ENCODE measurements around the gene ABCA13.
A peak's percentile ranks its signal among the peaks of the same experiment; 100 is the strongest.

The ABCA13 gene

DNA sequence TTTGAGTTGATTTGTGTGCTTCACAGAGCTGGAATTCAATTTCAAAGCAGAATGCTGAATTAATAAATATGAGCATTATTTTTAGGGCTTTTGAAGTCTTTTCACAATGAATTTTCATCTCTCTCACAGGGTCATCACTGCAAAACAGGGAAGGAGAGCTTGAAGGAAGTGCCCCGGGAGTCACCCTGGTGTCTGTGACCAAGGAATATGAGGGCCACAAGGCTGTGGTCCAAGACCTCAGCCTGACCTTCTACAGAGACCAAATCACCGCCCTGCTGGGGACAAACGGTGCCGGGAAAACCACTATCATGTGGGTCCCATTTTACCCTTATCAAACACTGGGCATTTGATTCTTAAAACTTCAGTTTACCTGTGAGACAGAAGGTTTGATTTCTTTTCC is 217.7 kb downstream of the ABCA13 start:
- no peak for DNase-seq

DNA sequence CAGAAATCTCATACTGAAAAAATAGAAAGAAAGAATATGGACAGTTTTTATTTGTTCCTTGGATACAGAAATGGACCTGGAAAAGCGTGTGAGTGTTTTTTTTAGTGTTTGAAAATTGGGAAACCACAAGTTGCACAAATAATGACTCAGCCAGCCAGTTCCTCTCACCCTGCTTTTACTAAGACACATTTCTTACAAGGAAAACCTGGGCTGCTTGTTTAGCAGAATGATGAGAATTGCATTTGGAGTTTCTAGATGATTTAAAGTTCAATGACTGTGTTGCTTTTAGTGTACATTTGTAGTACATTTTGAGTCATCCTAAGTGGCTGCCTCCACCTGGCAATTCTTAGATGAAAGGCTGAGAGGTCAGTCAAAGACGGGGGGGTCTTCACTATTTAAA is 218.7 kb downstream of the ABCA13 start:
- peak; percentile 54 for DNase-seq

DNA sequence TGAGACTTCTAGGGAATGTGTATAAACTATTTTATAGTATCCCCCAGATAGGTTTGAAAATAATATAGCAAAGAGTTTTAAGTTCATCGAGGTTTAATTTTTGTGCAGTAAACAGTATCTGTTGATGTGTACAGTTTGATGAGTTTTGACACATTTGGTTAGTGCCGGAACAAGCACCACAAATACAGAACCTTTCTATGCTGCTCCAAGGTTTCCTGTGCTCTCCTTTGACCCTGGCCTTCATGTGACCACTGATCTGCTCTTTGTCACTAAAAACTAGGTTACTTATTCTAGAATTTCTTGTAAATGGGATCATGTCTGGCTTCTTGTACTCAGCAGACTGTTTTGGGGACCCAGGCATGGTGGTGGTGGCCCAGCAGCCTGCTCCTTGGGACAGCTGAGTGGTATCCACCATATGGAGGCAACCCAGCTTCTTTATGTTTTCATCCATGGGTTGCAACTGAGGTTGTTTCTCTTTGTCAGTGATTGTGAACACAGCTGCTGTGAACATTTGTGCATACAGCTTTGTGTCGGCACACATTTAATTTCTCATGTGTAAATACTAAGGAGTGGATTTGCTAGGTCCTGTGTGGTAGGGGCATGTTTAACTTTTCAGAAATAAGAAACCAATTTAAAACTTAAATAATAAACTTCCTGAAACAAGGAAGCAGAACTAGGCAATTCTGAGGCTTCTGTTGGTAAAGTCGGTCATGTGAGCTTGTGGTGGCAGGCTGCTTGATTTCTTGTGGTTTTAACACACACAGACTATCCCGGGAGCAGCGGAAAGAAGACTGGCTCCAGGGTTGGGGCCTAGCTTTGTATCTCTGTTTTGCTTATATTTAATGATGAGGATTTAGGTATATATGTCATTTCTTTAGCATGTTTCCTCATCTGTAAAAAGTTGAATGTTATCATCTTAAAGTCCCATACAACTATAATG is 219.4 kb downstream of the ABCA13 start:
- peak; percentile 62 for DNase-seq

DNA sequence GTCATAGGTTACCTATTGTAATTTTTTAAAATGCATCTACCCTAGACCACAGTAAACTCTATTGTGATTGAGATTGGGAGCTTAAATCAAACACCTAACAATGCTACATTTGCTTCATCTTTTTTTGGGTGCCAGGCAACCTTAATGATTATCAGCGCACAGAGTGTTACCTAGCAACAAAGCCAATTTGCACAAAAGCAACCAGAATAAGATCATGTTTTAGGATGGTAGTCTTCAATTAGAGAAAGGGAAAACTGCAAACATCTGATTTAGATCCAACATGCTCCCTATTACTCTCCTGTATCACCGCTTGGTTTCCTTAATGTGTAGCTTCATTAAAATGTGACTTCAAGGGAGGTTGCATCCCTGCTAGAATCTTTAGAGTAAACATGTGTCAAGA is 226.9 kb downstream of the ABCA13 start:
- DNase-seq: no peak

DNA sequence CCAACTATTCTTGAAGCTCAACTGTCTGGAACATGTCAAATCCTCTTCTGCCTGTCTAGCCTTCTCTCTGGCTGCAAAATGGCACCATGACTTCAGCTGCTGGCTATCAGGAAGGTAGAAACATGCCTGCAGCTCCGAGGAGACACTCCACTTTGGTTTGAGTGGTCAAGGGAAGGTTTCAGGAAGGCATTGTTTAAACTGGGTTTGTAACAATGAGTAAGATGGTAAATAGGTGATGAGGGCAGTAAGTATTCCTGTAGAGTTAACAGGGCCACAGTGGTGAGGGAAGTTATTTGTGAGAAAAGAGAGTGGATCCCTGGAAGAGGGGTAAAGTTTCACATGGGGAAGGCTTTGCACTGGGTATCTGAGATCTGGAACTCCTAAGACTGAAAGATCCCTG is 231.5 kb downstream of the ABCA13 start:
- peak; percentile 59 for DNase-seq

DNA sequence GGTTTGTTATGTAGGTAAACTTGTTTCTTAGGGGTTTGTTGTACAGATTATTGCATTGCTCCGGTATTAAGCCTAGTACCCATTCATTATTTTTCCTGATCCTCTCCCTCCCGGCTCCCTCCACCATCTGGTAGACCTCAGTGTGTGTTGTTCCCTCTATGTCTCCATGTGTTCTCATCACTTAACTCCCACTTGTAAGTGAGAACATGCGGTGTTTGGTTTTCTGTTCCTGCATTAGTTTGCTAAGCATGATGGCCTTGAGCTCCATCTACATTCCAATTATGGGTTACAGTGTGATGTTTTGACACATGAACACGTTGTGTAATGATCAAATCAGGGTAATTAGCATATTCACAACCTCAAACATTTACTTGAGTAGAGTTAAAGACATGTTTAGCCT is 237.5 kb downstream of the ABCA13 start:
- DNase-seq: no peak

DNA sequence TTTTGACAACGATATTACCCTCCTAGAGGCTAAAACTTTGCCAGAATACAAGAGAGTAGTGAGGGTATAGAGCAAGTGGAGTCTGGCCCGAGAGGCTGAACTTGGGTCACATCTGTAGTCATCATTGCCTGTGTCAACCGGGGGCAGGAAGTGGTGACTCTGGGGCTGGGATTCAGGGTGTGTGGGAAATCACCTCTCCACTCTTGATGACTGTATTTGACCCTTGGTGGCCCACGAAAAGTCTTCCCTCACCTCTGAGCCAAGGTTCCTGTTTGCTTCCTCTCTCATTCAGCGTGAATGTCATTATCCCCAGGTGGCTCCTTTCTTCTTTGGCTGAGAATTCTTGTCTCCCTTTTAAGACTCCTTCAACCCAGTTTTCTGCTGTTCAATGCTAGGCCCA is 240.4 kb downstream of the ABCA13 start:
- DNase-seq: no peak

DNA sequence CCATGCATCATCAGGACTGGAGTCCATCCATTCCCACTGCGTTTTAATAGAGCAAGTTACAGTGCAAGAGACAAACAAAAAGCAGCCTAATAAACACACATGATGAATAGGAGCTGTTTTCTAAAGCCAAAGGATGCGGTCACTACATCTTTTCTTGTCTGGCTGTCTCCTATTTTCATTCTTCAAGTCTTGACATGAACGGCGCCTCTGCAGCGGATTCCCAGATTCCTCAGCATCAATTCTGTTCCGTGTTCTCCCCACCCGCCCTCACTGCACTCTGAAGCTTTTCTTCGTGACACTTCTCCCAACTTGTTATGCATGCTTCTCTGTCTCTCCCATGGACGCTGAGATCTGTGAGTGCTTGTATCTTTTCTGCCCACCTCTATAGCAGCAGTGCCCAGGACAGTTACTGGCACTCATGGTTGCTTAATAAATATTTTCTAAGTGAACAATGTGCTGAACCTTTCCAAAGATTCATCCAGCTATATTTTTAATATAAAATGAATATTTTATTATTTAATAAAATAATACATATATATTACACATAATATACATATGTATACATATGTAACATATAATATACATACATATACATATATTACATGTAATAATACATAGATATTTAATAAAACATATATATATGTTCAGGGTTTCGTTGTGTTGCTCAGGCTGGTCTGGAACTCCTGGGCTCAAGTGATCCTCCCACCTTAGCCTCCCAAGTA is 242.9 kb downstream of the ABCA13 start:
- no peak for DNase-seq

DNA sequence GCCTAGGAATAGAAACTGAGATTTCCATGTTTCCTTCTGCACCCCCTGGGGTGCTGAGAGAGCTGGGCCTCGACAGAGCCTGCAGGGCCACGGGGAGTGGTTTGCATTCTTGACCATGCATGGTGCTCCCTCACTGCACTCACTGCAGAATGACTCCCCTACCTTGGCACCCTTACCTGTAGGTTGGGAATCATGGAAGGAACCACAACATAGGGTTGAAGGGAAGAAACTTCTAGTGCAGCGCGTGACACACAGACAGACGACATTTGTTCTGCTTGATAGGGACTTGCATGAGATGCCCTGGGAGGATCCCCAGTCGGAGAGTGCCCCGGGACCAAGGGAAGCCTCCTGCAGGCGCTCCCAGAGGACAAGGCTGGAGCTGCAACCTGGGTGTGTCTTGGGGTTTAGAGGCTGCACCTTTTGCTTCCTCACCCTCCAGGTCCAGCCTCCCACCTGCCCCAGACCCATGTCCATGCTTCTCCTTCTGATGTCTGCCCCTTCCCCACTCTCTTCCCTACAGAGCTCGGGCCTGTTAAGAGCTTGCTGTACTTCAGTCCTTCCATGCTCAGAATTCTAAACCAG is 245.2 kb downstream of the ABCA13 start:
- no peak for DNase-seq

DNA sequence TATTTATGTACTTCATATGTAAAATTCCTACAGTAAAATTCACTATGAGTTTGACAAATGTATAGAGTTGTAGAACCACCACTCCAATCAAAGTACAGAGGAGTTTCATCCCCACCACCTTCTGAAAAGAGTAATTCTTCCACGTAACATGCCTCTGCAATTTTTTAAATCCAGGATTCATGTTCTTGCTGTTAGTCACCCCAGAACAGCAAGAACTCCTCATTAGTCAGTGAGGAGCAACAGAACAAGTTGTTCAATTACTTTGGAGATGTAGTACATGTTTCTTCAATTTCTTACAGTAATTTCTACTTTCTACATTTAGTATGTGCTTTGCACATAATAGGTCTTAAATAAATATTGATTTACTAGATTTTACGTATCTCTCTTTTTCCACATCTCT is 248.1 kb downstream of the ABCA13 start:
- no peak for DNase-seq

DNA sequence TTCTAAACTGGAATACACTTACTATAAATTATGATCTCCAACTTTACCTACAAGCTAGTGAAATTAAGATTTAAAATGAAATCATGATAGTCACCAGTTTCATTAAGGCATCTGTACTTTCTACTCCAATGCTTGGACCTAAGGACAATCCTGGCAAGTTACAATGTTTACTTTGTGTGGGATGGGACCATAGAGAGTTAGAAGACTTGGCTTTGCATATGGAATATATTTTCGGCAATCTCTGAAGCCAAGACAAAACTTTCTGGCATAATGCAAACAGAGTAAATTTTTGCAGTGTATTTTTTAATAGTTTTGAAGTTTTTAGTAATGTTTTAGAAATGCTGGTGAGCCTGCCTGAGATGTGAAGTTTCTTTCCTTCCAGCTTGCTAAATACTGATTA is 248.9 kb downstream of the ABCA13 start:
- DNase-seq: no peak

DNA sequence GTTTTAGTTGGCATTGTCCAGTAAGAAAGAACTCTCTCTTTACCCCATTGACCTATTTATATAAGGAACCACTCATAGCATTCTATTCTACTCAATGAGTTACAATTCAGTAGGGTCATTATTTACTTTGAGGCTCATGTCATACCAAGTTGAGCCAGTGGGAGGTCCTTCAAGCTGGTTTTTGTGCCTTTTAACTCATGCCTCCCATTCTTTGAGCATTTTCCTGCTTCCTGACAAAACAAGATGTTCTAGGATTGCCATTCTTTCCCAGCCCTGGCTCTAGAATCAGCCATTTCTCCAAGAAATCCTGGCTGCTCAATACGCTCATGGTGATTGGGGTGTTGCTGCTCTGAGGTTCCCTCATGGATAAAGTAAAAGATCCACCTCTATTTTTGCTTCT is 250.1 kb downstream of the ABCA13 start:
- DNase-seq: peak; percentile 34

DNA sequence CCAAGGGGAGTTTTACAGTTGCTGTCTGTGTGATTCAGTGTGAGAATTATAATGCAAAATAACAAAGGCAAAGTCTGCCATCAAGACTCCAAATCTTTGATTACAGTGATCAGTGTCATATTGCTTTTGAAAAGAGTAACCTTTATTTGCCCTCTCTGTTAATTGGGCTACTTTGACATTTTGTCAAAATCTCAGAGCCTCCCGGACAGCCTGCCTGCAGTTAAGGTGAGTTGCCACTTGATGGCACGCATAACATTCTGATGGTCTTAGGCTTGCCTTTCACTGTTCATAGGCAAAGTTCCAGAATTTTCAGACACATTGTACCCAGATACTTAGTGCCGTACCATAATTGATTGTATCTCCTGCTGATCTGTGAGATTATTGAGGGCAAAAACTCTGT is 253.5 kb downstream of the ABCA13 start:
- DNase-seq: peak; percentile 79

DNA sequence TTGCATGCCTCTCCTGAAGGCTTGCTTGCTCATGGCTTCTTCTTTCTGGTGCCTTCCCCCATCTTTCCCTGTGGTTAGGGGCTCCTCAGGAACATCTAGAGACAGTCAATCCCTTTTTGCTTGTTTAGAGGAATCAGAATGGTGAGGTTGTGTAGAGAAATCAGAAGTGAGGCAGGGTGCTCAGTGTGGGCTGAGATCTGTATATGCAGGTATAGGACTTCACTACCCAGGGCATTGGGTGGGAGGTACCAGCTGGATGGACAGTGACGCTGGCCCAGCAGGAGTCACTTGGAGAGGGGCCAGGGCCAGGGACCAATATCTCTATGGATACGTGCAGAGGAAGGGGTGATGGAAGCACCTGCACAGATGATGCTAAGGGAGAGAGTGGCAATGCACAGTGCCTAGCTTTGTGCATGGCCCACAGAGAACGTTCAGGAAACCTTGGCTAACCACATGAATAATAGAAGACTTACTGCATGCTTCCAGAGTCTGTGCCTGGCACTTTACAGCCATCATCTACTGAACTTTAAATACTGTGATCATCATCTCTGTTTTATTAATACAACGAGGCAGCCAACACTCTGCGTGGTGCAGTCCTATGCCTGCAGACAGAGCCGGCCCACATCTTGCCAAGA is 255.2 kb downstream of the ABCA13 start:
- DNase-seq: no peak

DNA sequence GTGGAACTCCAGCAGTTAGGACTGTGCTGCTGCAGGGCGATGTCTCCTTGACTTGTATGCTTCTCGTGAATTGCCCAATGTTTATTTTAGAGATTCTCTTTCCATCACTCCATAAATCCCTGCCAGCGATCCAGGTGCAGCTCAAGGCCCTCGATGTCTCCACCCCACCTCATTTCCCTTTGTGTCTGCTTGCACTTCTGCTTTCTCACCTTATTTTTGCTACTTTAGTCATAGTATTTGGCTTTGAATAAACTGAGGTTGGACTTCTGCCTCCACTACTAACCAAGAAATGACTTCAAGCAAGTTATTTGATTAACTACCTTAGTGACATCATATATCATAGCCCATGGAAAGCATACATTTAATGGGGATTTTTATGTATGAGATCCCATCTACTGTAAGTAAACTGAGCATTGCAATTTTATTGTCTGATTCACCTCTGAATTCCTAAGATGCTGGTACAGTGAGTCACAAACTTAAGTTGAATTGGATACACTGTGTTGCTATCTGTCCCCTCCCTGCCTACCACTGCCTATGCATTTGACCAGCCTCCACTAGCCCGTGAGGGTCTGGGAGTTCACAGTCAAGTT is 255.8 kb downstream of the ABCA13 start:
- DNase-seq: peak; percentile 30

DNA sequence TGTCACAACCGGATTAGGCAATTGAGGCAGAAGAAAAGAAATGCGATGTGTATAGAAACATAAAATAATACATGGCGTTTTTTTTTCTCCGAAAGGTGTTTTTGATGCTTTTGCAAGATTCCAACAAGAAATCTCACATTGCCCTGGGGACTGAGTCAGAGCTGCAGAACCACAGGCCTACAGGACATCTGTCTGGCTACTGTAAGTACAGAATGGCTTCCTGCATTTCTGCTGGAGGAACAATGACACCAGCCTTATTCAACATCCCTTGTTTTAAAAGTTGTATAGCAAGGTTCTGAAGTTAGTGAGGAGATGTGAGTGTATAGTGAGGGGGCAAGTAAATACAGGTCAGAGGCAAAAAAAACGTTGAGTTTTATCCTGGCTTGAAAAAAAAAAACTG is 256.4 kb downstream of the ABCA13 start:
- no peak for DNase-seq

DNA sequence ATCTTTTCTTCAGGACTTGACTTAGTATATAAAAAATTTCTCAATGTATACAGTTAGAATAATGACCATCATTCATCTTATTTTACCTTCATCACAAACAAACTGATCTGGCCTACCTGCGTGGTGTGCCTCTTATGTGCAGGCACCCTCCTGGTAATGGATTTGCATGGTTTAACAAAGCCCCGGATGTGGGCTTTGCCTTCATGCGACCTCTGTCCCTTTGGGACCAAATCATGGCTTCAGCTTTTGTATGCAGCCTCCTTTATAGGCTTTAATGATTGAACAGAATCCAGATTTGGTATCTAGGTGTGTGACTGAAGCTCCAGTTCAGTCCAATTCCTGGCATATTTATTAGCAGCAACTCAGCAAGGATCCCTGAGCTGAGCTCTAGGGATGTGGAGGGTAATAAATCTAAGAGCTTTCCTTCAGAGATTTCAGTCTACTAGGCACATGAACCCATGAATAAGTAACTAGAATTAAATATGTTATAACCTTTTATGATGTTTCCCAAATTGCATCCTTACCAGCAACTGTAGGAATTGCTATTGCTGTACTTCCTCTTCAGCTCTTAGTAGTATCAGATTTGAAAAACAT is 256.9 kb downstream of the ABCA13 start:
- no peak for DNase-seq

DNA sequence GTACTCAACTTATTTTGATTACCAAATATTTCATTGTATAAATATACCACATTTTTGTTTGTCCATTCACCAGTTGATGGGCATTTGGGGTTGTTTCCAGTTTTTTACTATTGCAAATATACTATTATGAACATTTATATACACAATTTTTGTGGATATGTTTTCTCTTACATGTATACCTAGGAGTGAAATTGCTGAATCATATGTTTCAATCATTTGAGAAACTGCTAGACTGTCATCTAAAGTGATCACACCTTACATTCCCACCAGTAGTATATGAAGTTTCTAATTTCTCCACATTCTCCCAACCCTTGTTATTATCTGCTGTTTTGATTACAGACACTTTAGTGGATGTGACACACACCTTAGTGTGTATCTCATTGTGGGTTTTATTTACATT is 257.9 kb downstream of the ABCA13 start:
- DNase-seq: no peak

DNA sequence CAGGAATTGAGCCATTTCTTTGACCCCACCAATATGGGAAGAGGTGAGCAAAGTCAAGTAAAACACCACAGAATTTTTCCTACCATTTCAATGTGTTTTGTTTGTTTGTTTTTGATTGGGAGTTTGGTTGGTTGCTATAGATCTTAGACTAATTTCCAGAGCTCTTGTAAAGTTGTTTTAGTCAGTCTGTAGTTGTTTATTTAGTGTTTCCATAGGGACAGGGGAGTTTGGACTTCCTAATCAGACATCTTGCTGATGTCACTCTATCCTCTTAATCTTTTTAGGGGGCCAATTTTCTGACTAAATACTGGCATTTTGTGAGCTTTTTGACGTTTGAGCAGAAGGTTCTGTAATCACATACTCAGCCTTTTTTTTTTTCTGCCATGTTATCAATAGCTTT is 266.9 kb downstream of the ABCA13 start:
- DNase-seq: peak; percentile 76

DNA sequence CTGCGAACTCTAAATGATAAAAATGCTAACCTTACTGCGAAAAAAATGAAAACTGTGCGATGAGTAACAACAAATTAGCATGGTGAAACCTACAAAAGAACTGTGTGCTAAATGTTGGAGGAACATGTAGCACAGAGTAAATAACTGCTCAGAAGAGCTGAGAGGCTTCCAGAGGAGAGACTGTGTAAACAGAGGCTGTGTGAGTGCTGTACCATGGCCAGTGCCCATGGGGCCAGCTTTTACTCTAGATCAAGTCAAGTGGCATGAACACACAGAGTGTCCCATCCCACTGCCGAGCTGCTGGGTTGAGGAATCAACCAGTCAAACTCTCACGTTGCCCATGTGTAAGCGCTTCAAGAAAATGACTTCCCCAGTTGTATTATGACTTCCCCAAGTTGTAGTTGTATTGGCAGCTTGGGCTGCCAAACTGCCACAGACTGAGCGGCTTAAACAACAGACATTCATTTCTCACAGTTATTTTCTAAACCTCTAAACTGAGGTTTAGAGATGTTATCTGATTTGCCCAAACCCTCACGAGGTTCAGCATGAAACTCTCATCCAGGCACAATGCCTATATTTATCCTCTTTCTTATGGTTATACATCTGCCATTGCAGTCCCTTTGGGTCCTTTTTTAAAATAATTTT is 270.7 kb downstream of the ABCA13 start:
- DNase-seq: peak; percentile 76

DNA sequence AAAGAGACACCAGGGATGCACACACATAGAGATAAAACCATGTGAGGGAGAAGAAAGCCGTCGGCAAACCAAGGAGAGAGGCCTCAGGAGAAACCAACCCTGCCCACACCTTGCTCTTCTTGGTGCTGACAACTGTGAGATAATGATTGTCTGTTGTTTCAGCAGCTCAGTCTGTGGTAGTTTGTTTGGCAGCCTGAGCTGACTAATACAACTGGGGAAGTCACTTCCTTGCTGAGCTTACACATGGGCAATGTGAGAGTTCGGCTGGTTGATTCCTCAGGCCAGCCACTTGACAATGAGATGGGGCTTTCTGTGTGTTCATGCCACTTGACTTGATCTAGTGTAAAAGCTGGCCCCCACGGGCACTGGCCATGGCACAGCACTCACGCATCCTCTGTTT is 271.8 kb downstream of the ABCA13 start:
- no peak for DNase-seq

DNA sequence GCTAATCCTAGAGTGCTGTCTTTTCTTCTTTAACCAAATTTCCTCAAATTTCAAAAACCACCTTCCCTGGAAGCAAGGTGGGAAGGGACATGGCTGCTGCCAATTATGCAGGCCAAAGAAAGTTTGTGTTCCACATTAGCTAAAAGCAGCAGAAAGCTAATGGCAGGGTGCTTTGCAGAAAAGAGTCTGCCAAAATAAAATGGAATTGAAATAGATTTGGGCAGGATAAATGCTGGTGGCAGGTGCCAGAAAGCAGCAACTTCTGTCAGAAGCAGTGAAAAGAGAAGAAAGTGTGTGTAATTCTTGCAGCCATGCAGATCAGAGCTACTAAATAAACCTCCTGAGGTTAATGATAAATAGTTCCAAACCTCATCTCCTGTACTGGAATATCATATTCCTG is 275.5 kb downstream of the ABCA13 start:
- no peak for DNase-seq

All from DMS53 (cell line).